GM19468 (cell line): ENCODE data around the gene EIF1AX.
"Not testable (repeated sequence)": the region's sequence is repeated elsewhere in the genome, so short reads cannot be mapped to it uniquely, and the experiment has no call there.

Experiments used
- ATAC-seq: cut with Tn5 transposase; IDR thresholded peaks from one replicate; pipeline ENCODE4 v1.9.1; 2021; ENCODE audit warnings: mild to moderate bottlenecking, moderate library complexity, moderate number of reproducible peaks; ENCODE audit not compliant: unreplicated experiment; ENCODE audit errors: extremely low read depth

The EIF1AX gene

GRCh38 chrX:20128670-20129069 lies 13.0 kb downstream of the EIF1AX start:
- ATAC-seq = no peak

GRCh38 chrX:20127440-20127839 lies 14.2 kb downstream of the EIF1AX start:
- ATAC-seq = not testable (repeated sequence)

- not testable (repeated sequence) for ATAC-seq
Observed at GRCh38 chrX:20126833-20127232, 14.8 kb downstream of the EIF1AX start.

GRCh38 chrX:20124964-20125363 lies 16.7 kb downstream of the EIF1AX start:
- ATAC-seq = no peak

- ATAC-seq = no peak
Observed at GRCh38 chrX:20118065-20118824, 23.4 kb downstream of the EIF1AX start.

- ATAC-seq = no peak
Observed at GRCh38 chrX:20116577-20117240, 24.9 kb downstream of the EIF1AX start, which contains the start of gene MAP7D2. MAP7D2 (minus strand) TSS chrX:20116907; CDS start chrX:20116879, 28 bp downstream.

GRCh38 chrX:20116087-20116576 lies 25.5 kb downstream of the EIF1AX start:
- ATAC-seq = no peak

- ATAC-seq = no peak
Observed at GRCh38 chrX:20112022-20112774, 29.4 kb downstream of the EIF1AX start.

GRCh38 chrX:20111271-20111670 lies 30.4 kb downstream of the EIF1AX start:
- no peak for ATAC-seq

GRCh38 chrX:20101934-20102581 lies 39.6 kb downstream of the EIF1AX start:
- ATAC-seq = no peak

GRCh38 chrX:20091499-20091898 lies 50.1 kb downstream of the EIF1AX start:
- ATAC-seq = no peak

- ATAC-seq = no peak
Observed at GRCh38 chrX:20089845-20090244, 51.8 kb downstream of the EIF1AX start.

- ATAC-seq = no peak
Observed at GRCh38 chrX:20080277-20080676, 61.4 kb downstream of the EIF1AX start.
